Neutrophil (primary cell): Measurements from ENCODE around the gene OR10G3.

Experiments
- H3K27ac ChIP-seq: fragments of 200-600 bp; sonication (generic); 2 replicates; pipeline ENCODE4 v1.5.1; 2016; ENCODE audit warnings: mild to moderate bottlenecking, moderate library complexity
- H3K27me3 ChIP-seq: fragments of 200-600 bp; sonication (generic); 2 replicates; pipeline ENCODE4 v1.6.0; 2016; ENCODE audit warnings: mild to moderate bottlenecking
- H3K36me3 ChIP-seq: fragments of 200-600 bp; sonication (generic); 2 replicates; pipeline ENCODE4 v1.5.1; 2017
- H3K4me1 ChIP-seq, 2 experiments: fragments of 200-600 bp in 1 of 2; sonication (generic) in 1 of 2; 1 replicate in 1 of 2; 2 replicates in 1 of 2; pipeline versions ENCODE4 v1.5.1 to v1.6.1; 2013 to 2016; ENCODE audit warnings: low read depth in 1 of 2, low read length in 1 of 2, mild to moderate bottlenecking in 1 of 2, moderate library complexity in 1 of 2; ENCODE audit not compliant: control insufficient read depth in 1 of 2, insufficient read depth in 1 of 2
- H3K4me3 ChIP-seq, 2 experiments: fragments of 200-600 bp in 1 of 2; sonication (generic) in 1 of 2; 1 replicate in 1 of 2; 2 replicates in 1 of 2; pipeline ENCODE4 v1.5.1; 2013 to 2016; ENCODE audit warnings: low read depth in 1 of 2, low read length in 1 of 2, mild to moderate bottlenecking in 1 of 2, moderate library complexity in 1 of 2
- H3K9me3 ChIP-seq: fragments of 200-600 bp; sonication (generic); 2 replicates; pipeline ENCODE4 v1.5.1; 2016
- CTCF ChIP-seq: fragments of 200-600 bp; sonication (generic); IDR thresholded peaks from 2 replicates; pipeline ENCODE4 v1.5.1; 2016; ENCODE audit warnings: antibody characterized with exemption

OR10G3 gene

DNA sequence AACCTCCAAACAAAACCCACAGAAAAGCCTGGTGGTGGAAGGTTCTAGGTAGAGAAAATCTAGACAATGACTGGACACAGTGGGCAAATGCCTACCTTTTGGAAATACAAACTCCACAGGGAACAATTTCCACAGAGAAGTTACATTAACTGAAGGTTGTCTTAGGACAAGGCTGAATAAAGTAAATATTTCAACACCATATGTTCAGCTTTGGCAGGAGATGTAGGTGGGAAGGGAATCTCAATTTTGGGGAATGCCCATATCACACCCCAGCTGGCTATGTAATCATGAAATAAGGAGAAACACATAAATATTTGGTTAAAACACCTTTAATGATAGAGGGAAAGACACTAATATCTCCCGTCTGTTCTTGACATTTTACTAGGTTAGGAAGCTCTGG is 59.1 kb downstream of the OR10G3 start:
- no peak overlapping the region for H3K4me3 ChIP-seq
- H3K27ac ChIP-seq, result no peak overlapping the region
- no peak for TF ChIP-seq CTCF

DNA sequence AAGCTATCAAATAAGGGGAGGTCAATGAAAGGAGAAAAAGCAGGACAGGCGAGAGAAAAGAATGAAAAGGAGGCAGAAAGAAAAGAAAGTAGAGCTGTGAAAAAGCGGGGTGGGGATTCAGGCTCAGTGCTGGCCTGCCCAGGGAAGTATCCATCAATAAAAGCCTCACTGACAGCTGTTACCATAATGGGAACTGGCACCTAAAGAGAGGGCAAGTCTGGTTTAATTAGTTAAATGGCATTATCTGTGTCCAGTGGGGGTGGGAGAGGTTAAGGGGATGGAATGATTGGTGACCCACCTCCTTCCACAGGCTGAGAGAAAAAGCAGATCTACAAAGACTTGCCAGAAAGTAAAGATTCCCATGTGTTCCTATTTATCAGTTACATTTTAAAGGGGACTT is 61.2 kb downstream of the OR10G3 start:
- TF ChIP-seq CTCF, result no peak

More for the DNA sequence above, 59.1 kb downstream of the OR10G3 start:
- Histone ChIP-seq H3K27me3 (peaks cover 78% of the 10 kb centered on the region), H3K36me3 (no peaks in the 10 kb centered on the region), H3K4me1 (peaks cover 0 to under 1% of the 10 kb centered on the region in 2 experiments), H3K9me3 (no peaks in the 10 kb centered on the region)

More for the DNA sequence above, 61.2 kb downstream of the OR10G3 start:
- Histone ChIP-seq H3K4me3 (no peak overlapping the region), H3K36me3 (no peaks in the 10 kb centered on the region), H3K27ac (no peak overlapping the region), H3K27me3 (peaks cover 64% of the 10 kb centered on the region), H3K9me3 (no peaks in the 10 kb centered on the region), H3K4me1 (no peaks in the 10 kb centered on the region)
